Measurements from ENCODE around the gene RPS4Y1. TPM values are rescaled to one million over a fixed set of nuclear protein-coding genes. Genes with fewer than 3 reads are reported as not detected.

Gene RPS4Y1
- total and polyA plus RNA-seq, 2 donors (not counting 3 experiments of a cell fraction or from before 2014, with no cell fraction given), result 335 to 704 TPM

- POLR2A ChIA-PET, result no interaction called here
- H3K4me1 ChIP-seq (ENCODE audit: control insufficient read depth, extremely low read depth, insufficient read depth, low read length), result peaks cover 9% of the 10 kb centered on the region
- no peaks in the 10 kb centered on the region for H4K20me1 ChIP-seq (replicated peaks; ENCODE audit: control insufficient read depth, extremely low read depth, insufficient read depth, low read length)
- peaks cover 0 to 12% of the 10 kb centered on the region in 2 experiments for H3K27me3 ChIP-seq (ENCODE audit: control insufficient read depth in 2 of 2, insufficient read depth in 2 of 2, low read length in 2 of 2)
- dilution Hi-C loops (cut with MboI; ENCODE audit: extremely low pct_ligation_motif_present, low sequenced_read_pairs), result no loop called here
- no peaks in the 10 kb centered on the region for H3K9me3 ChIP-seq (replicated peaks; ENCODE audit: control insufficient read depth, insufficient read depth, low read length)
- H3K4me2 ChIP-seq (ENCODE audit: insufficient read depth, low read length), result no peak overlapping the region
- H3K36me3 ChIP-seq (ENCODE audit: control insufficient read depth in 2 of 2, extremely low read depth in 1 of 2, insufficient read depth in 2 of 2, low read length in 2 of 2), result peaks cover 0 to 1% of the 10 kb centered on the region in 2 experiments
- no peak overlapping the region for H3K9ac ChIP-seq (replicated peaks; ENCODE audit: extremely low read depth, insufficient read depth, low read length)
- no peaks in the 10 kb centered on the region for H3K9me1 ChIP-seq (replicated peaks; ENCODE audit: control insufficient read depth, extremely low read depth, insufficient read depth, low read length)
- FAIRE-seq, result no peak
- H2AFZ ChIP-seq (ENCODE audit: low read depth, low read length), result no peak overlapping the region
- intact Hi-C loops (cut with micrococcal nuclease), result no loop called here
- no TSS peak for BruUV-seq (replicated peaks)
- no peak overlapping the region for H3K4me3 ChIP-seq (replicated peaks in 1 of 3; ENCODE audit: insufficient read depth in 1 of 3, low read depth in 1 of 3, low read length in 3 of 3)
- CTCF ChIA-PET, result no interaction called here
- no peak for DNase-seq (ENCODE audit: low read depth, low spot score)
- peaks cover 16% of the 10 kb centered on the region for H3K79me2 ChIP-seq (ENCODE audit: control insufficient read depth, insufficient read depth, low read length)
- H3K27ac ChIP-seq (ENCODE audit: insufficient read depth, low read depth, low read length), result no peak overlapping the region
- TF ChIP-seq FOS (IDR thresholded peaks at IDR 0.05; ENCODE audit: borderline replicate concordance, insufficient read depth, low read length), result no peak
- no peak for TF ChIP-seq MYC (IDR thresholded peaks at IDR 0.05; ENCODE audit: low read depth, low read length)
- no peak for TF ChIP-seq POLR2A (IDR thresholded peaks at IDR 0.05; ENCODE audit: low read depth, low read length)
- no peak for TF ChIP-seq POLR2AphosphoS5 (IDR thresholded peaks at IDR 0.05; ENCODE audit: insufficient read depth, low read depth, low read length)
- TF ChIP-seq MAX (IDR thresholded peaks at IDR 0.05; ENCODE audit: insufficient read depth, insufficient read length), result no peak
- TF ChIP-seq GATA2 (IDR thresholded peaks at IDR 0.05; ENCODE audit: insufficient read depth, insufficient read length, low read depth, low read length), result no peak
- TF ChIP-seq EZH2 (IDR thresholded peaks at IDR 0.05; ENCODE audit: borderline replicate concordance, low read depth, low read length, severe bottlenecking), result no peak
- TF ChIP-seq, protein P1, sequence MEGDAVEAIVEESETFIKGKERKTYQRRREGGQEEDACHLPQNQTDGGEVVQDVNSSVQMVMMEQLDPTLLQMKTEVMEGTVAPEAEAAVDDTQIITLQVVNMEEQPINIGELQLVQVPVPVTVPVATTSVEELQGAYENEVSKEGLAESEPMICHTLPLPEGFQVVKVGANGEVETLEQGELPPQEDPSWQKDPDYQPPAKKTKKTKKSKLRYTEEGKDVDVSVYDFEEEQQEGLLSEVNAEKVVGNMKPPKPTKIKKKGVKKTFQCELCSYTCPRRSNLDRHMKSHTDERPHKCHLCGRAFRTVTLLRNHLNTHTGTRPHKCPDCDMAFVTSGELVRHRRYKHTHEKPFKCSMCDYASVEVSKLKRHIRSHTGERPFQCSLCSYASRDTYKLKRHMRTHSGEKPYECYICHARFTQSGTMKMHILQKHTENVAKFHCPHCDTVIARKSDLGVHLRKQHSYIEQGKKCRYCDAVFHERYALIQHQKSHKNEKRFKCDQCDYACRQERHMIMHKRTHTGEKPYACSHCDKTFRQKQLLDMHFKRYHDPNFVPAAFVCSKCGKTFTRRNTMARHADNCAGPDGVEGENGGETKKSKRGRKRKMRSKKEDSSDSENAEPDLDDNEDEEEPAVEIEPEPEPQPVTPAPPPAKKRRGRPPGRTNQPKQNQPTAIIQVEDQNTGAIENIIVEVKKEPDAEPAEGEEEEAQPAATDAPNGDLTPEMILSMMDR (IDR thresholded peaks at IDR 0.05; ENCODE audit: extremely low read depth in 1 of 2, insufficient read depth in 1 of 2, low read depth in 1 of 2, low read length in 2 of 2), result no peak
- TF ChIP-seq JUN (IDR thresholded peaks at IDR 0.05; ENCODE audit: borderline replicate concordance, insufficient read depth, insufficient read length, low read depth), result no peak
Observed at GRCh38 chrY:2837932-2838331, 3.5 kb upstream of the RPS4Y1 start.

All from endothelial cell of umbilical vein (primary cell).